Measurements from ENCODE around the gene GLI1. TPM values are rescaled to one million over a fixed set of nuclear protein-coding genes. Genes with fewer than 3 reads are reported as not detected.
A peak's percentile ranks its signal among the peaks of the same experiment; 100 is the strongest.

GLI1 gene
- polyA plus RNA-seq, 1 donor = 7.3 TPM

GRCh38 chr12:57460841-57461275, 1.3 kb downstream of the GLI1 start:
- WGBS (ENCODE audit: insufficient coverage, low lambda C conversion rate) = no CpG with 5 or more reads among the region's 19 CpGs
- DNase-seq = peak in 1 of 2 donors; percentile 49

GRCh38 chr12:57461276-57461916, 1.8 kb downstream of the GLI1 start:
- H3K27ac ChIP-seq (ENCODE audit: low read length) = peak overlapping the region; percentile 80
- H3K27me3 ChIP-seq (ENCODE audit: control insufficient read depth, insufficient read depth, low read length) = peaks cover 13% of the 10 kb centered on the region
- peaks cover 29% of the 10 kb centered on the region for H3K4me1 ChIP-seq (ENCODE audit: control insufficient read depth, insufficient read depth, low read length)
- H3K36me3 ChIP-seq (ENCODE audit: control insufficient read depth, insufficient read depth, low read length) = no peaks in the 10 kb centered on the region
- H3K4me3 ChIP-seq (ENCODE audit: low read length) = peak overlapping the region; percentile 55
- peak in 1 of 2 donors; percentile 69 for DNase-seq
- no peaks in the 10 kb centered on the region for H3K9me3 ChIP-seq (ENCODE audit: control insufficient read depth, low read depth, low read length)
- WGBS (ENCODE audit: insufficient coverage, low lambda C conversion rate) = no CpG with 5 or more reads among the region's 32 CpGs

More at GRCh38 chr12:57460841-57461275, 1.3 kb downstream of the GLI1 start:
- peak overlapping the region; percentile 35 for H3K27ac ChIP-seq (ENCODE audit: low read length)
- H3K27me3 ChIP-seq (ENCODE audit: control insufficient read depth, insufficient read depth, low read length) = peaks cover 13% of the 10 kb centered on the region
- peak overlapping the region; percentile 55 for H3K4me3 ChIP-seq (ENCODE audit: low read length)
- H3K36me3 ChIP-seq (ENCODE audit: control insufficient read depth, insufficient read depth, low read length) = no peaks in the 10 kb centered on the region
- H3K9me3 ChIP-seq (ENCODE audit: control insufficient read depth, low read depth, low read length) = no peaks in the 10 kb centered on the region
- peaks cover 31% of the 10 kb centered on the region for H3K4me1 ChIP-seq (ENCODE audit: control insufficient read depth, insufficient read depth, low read length)

GRCh38 chr12:57461917-57462250, 2.3 kb downstream of the GLI1 start:
- no CpG with 5 or more reads among the region's 9 CpGs for WGBS (ENCODE audit: insufficient coverage, low lambda C conversion rate)
- H3K27ac ChIP-seq (ENCODE audit: low read length) = peak overlapping the region; percentile 80
- no peaks in the 10 kb centered on the region for H3K36me3 ChIP-seq (ENCODE audit: control insufficient read depth, insufficient read depth, low read length)
- peak in 1 of 2 donors; percentile 41 for DNase-seq
- H3K4me1 ChIP-seq (ENCODE audit: control insufficient read depth, insufficient read depth, low read length) = peaks cover 29% of the 10 kb centered on the region
- H3K4me3 ChIP-seq (ENCODE audit: low read length) = peak overlapping the region; percentile 55
- H3K27me3 ChIP-seq (ENCODE audit: control insufficient read depth, insufficient read depth, low read length) = peaks cover 13% of the 10 kb centered on the region
- no peaks in the 10 kb centered on the region for H3K9me3 ChIP-seq (ENCODE audit: control insufficient read depth, low read depth, low read length)

- Histone ChIP-seq H3K9me3 (ENCODE audit: control insufficient read depth, low read depth, low read length) (no peaks in the 10 kb centered on the region), H3K27ac (ENCODE audit: low read length) (peak overlapping the region; percentile 80), H3K4me3 (ENCODE audit: low read length) (peak overlapping the region; percentile 55), H3K4me1 (ENCODE audit: control insufficient read depth, insufficient read depth, low read length) (peaks cover 29% of the 10 kb centered on the region), H3K27me3 (ENCODE audit: control insufficient read depth, insufficient read depth, low read length) (peaks cover 13% of the 10 kb centered on the region), H3K36me3 (ENCODE audit: control insufficient read depth, insufficient read depth, low read length) (no peaks in the 10 kb centered on the region)
- DNase-seq = peak; percentile 83 to 91
- no CpG with 5 or more reads among the region's 28 CpGs for WGBS (ENCODE audit: insufficient coverage, low lambda C conversion rate)
Measured at GRCh38 chr12:57462251-57462911, 2.8 kb downstream of the GLI1 start.

GRCh38 chr12:57462912-57463253, 3.3 kb downstream of the GLI1 start:
- no peak overlapping the region for H3K27ac ChIP-seq (ENCODE audit: low read length)
- no peaks in the 10 kb centered on the region for H3K9me3 ChIP-seq (ENCODE audit: control insufficient read depth, low read depth, low read length)
- no peaks in the 10 kb centered on the region for H3K36me3 ChIP-seq (ENCODE audit: control insufficient read depth, insufficient read depth, low read length)
- H3K27me3 ChIP-seq (ENCODE audit: control insufficient read depth, insufficient read depth, low read length) = peaks cover 13% of the 10 kb centered on the region
- WGBS (ENCODE audit: insufficient coverage, low lambda C conversion rate) = no CpG with 5 or more reads among the region's 5 CpGs
- H3K4me3 ChIP-seq (ENCODE audit: low read length) = no peak overlapping the region
- no peak for DNase-seq
- H3K4me1 ChIP-seq (ENCODE audit: control insufficient read depth, insufficient read depth, low read length) = peaks cover 29% of the 10 kb centered on the region

GRCh38 chr12:57464569-57464968, 5.0 kb downstream of the GLI1 start:
- H3K27ac ChIP-seq (ENCODE audit: low read length) = no peak overlapping the region
- H3K9me3 ChIP-seq (ENCODE audit: control insufficient read depth, low read depth, low read length) = no peaks in the 10 kb centered on the region
- DNase-seq = no peak
- no peak overlapping the region for H3K4me3 ChIP-seq (ENCODE audit: low read length)
- peaks cover 13% of the 10 kb centered on the region for H3K27me3 ChIP-seq (ENCODE audit: control insufficient read depth, insufficient read depth, low read length)
- WGBS (ENCODE audit: insufficient coverage, low lambda C conversion rate) = no CpG with 5 or more reads among the region's 12 CpGs
- no peaks in the 10 kb centered on the region for H3K36me3 ChIP-seq (ENCODE audit: control insufficient read depth, insufficient read depth, low read length)
- H3K4me1 ChIP-seq (ENCODE audit: control insufficient read depth, insufficient read depth, low read length) = peaks cover 30% of the 10 kb centered on the region

- Histone ChIP-seq H3K4me1 (ENCODE audit: control insufficient read depth, insufficient read depth, low read length) (peaks cover 32% of the 10 kb centered on the region), H3K9me3 (ENCODE audit: control insufficient read depth, low read depth, low read length) (no peaks in the 10 kb centered on the region), H3K36me3 (ENCODE audit: control insufficient read depth, insufficient read depth, low read length) (no peaks in the 10 kb centered on the region), H3K4me3 (ENCODE audit: low read length) (no peak overlapping the region), H3K27ac (ENCODE audit: low read length) (no peak overlapping the region), H3K27me3 (ENCODE audit: control insufficient read depth, insufficient read depth, low read length) (peaks cover 13% of the 10 kb centered on the region)
- WGBS (ENCODE audit: insufficient coverage, low lambda C conversion rate) = no CpG with 5 or more reads among the region's 6 CpGs
- DNase-seq = no peak
Measured at GRCh38 chr12:57465030-57465746, 5.6 kb downstream of the GLI1 start.

GRCh38 chr12:57465747-57466505, 6.3 kb downstream of the GLI1 start:
- peaks cover 5% of the 10 kb centered on the region for H3K27me3 ChIP-seq (ENCODE audit: control insufficient read depth, insufficient read depth, low read length)
- no peaks in the 10 kb centered on the region for H3K9me3 ChIP-seq (ENCODE audit: control insufficient read depth, low read depth, low read length)
- H3K4me3 ChIP-seq (ENCODE audit: low read length) = no peak overlapping the region
- no peak overlapping the region for H3K27ac ChIP-seq (ENCODE audit: low read length)
- H3K4me1 ChIP-seq (ENCODE audit: control insufficient read depth, insufficient read depth, low read length) = peaks cover 32% of the 10 kb centered on the region
- no peak for DNase-seq
- WGBS (ENCODE audit: insufficient coverage, low lambda C conversion rate) = no CpG with 5 or more reads among the region's 14 CpGs
- H3K36me3 ChIP-seq (ENCODE audit: control insufficient read depth, insufficient read depth, low read length) = no peaks in the 10 kb centered on the region

- Histone ChIP-seq H3K27ac (ENCODE audit: low read length) (no peak overlapping the region), H3K4me3 (ENCODE audit: low read length) (no peak overlapping the region), H3K4me1 (ENCODE audit: control insufficient read depth, insufficient read depth, low read length) (peaks cover 32% of the 10 kb centered on the region), H3K36me3 (ENCODE audit: control insufficient read depth, insufficient read depth, low read length) (no peaks in the 10 kb centered on the region), H3K9me3 (ENCODE audit: control insufficient read depth, low read depth, low read length) (no peaks in the 10 kb centered on the region), H3K27me3 (ENCODE audit: control insufficient read depth, insufficient read depth, low read length) (no peaks in the 10 kb centered on the region)
- 80% methylated on average over 2 of the region's 12 CpGs for WGBS (ENCODE audit: insufficient coverage, low lambda C conversion rate)
- DNase-seq = no peak
Measured at GRCh38 chr12:57467212-57467874, 7.8 kb downstream of the GLI1 start.

- Histone ChIP-seq H3K4me3 (ENCODE audit: low read length) (no peak overlapping the region), H3K27me3 (ENCODE audit: control insufficient read depth, insufficient read depth, low read length) (no peaks in the 10 kb centered on the region), H3K27ac (ENCODE audit: low read length) (no peak overlapping the region), H3K36me3 (ENCODE audit: control insufficient read depth, insufficient read depth, low read length) (no peaks in the 10 kb centered on the region), H3K4me1 (ENCODE audit: control insufficient read depth, insufficient read depth, low read length) (peaks cover 27% of the 10 kb centered on the region), H3K9me3 (ENCODE audit: control insufficient read depth, low read depth, low read length) (no peaks in the 10 kb centered on the region)
- DNase-seq = no peak
- no CpG with 5 or more reads among the region's 11 CpGs for WGBS (ENCODE audit: insufficient coverage, low lambda C conversion rate)
Measured at GRCh38 chr12:57467915-57468314, 8.3 kb downstream of the GLI1 start.
